GM12878 (cell line): ENCODE measurements around the gene MKRN2. TPM values are rescaled to one million over a fixed set of nuclear protein-coding genes. Genes with fewer than 3 reads are reported as not detected.

ENCODE experiments used
- ATAC-seq: fragments of 200-7000 bp; cut with Tn5 transposase; 3 replicates; pipeline ENCODE4 v1.9.1; 2020; ENCODE audit warnings: mild to moderate bottlenecking, moderate library complexity
- BruUV-seq: library from RNA; stranded (reverse); fragments of 400-500 nt; replicated peaks from 2 replicates; lab custom pipeline; 2021; lab: Mats Ljungman, UMichigan
- CTCF ChIA-PET: fragments of 300-600 bp; sonication (Branson Sonifier 250); formaldehyde crosslinking; extraction: SDS; loops from one replicate; lab custom pipeline; 2021; ENCODE audit warnings: inconsistent platforms; lab: Yijun Ruan, JAX
- POLR2A ChIA-PET: fragments of 350-600 bp; formaldehyde crosslinking; extraction: SDS; loops from one replicate; lab custom pipeline; 2021; ENCODE audit warnings: inconsistent platforms; lab: Charles Lee
- RAD21 ChIA-PET: fragments of 300-600 bp; sonication (Branson Sonifier 250); formaldehyde crosslinking; loops from one replicate; lab custom pipeline; 2023; ENCODE audit warnings: antibody characterized with exemption; ENCODE audit not compliant: unreplicated experiment; lab: Charles Lee
- SMC1A ChIA-PET: fragments of 300-600 bp; sonication (Branson Sonifier 250); formaldehyde crosslinking; loops from one replicate; lab custom pipeline; 2023; ENCODE audit not compliant: unreplicated experiment, uncharacterized antibody; lab: Charles Lee
- DNase-seq: peaks from one replicate; pipeline ENCODE4 v3.0.0-alpha.2; 2011; ENCODE audit warnings: low read depth, low spot score
- FAIRE-seq: peaks from 3 replicates; lab custom pipeline; 2011; peaks lifted over from hg19 to GRCh38; lab: Jason Lieb, UNC
- H2AFZ ChIP-seq: 2 replicates; pipeline ENCODE4 v1.6.0; 2011; ENCODE audit warnings: low read depth, low read length, control low read depth; ENCODE audit not compliant: control insufficient read depth
- H3K27ac ChIP-seq: 2 replicates; pipeline ENCODE4 v1.5.1; 2011; ENCODE audit warnings: control low read depth; ENCODE audit not compliant: control insufficient read depth, insufficient read depth
- H3K27me3 ChIP-seq, 2 experiments: replicated peaks in 1 of 2; 2 replicates each; pipeline versions ENCODE4 v1.6.0 to v1.6.1; 2011; ENCODE audit warnings: low read length in 1 of 2; ENCODE audit not compliant: control insufficient read depth in 2 of 2, insufficient read depth in 2 of 2
- H3K36me3 ChIP-seq, 2 experiments: 2 replicates each; pipeline ENCODE4 v1.5.1; 2011; ENCODE audit warnings: low read length in 1 of 2; ENCODE audit not compliant: control insufficient read depth in 2 of 2, insufficient read depth in 2 of 2
- H3K4me1 ChIP-seq: 2 replicates; pipeline ENCODE4 v1.6.1; 2011; ENCODE audit warnings: mild to moderate bottlenecking, low read length, moderate library complexity, mixed read lengths; ENCODE audit not compliant: control insufficient read depth, insufficient read depth
- H3K4me2 ChIP-seq: 2 replicates; pipeline ENCODE4 v1.6.0; 2011; ENCODE audit warnings: control low read depth; ENCODE audit not compliant: control insufficient read depth, insufficient read depth
- H3K4me3 ChIP-seq: fragments of 200-600 bp; sonication (generic); 2 replicates; pipeline ENCODE4 v1.5.1; 2016
- H3K79me2 ChIP-seq: 2 replicates; pipeline ENCODE4 v1.6.0; 2011; ENCODE audit warnings: low read length; ENCODE audit not compliant: control insufficient read depth, insufficient read depth
- H3K9ac ChIP-seq: 2 replicates; pipeline ENCODE4 v1.8.0; 2011; ENCODE audit warnings: low read length, control low read depth, mixed read lengths; ENCODE audit not compliant: control insufficient read depth, insufficient read depth
- H3K9me3 ChIP-seq: replicated peaks from 3 replicates; pipeline ENCODE4 v1.5.1; 2011; ENCODE audit warnings: mild to moderate bottlenecking, low read length; ENCODE audit not compliant: control insufficient read depth, insufficient read depth
- H4K20me1 ChIP-seq: 2 replicates; pipeline ENCODE4 v1.6.0; 2011; ENCODE audit not compliant: control insufficient read depth, insufficient read depth
- CBFB ChIP-seq: IDR thresholded peaks from 2 replicates; pipeline ENCODE4 v1.6.1; 2016; ENCODE audit warnings: antibody characterized with exemption, low read depth
- NR2C1 ChIP-seq: fragments of 450-650 bp; IDR thresholded peaks from 2 replicates; pipeline ENCODE4 v1.6.1; 2017; ENCODE audit warnings: antibody characterized with exemption, mild to moderate bottlenecking, moderate library complexity
- NRF1 ChIP-seq: conservative IDR thresholded peaks from 2 replicates; pipeline ENCODE4 v1.6.1; 2011; ENCODE audit warnings: mild to moderate bottlenecking, low read depth, low read length, improper control_type of control experiment
- POLR2AphosphoS2 ChIP-seq: IDR thresholded peaks from 2 replicates; pipeline ENCODE4 v1.6.1; 2011; ENCODE audit warnings: low read depth, mild to moderate bottlenecking, low read length, improper control_type of control experiment, moderate library complexity
- POLR2AphosphoS5 ChIP-seq: IDR thresholded peaks from 2 replicates; pipeline ENCODE4 v1.6.1; 2011; ENCODE audit warnings: mild to moderate bottlenecking, low read length, inconsistent platforms
- RB1 ChIP-seq: fragments of 450-650 bp; formaldehyde crosslinking; IDR thresholded peaks from 2 replicates; pipeline ENCODE4 v1.6.1; 2017; ENCODE audit warnings: mild to moderate bottlenecking, borderline replicate concordance
- SUPT20H ChIP-seq: IDR thresholded peaks from 2 replicates; pipeline ENCODE4 v1.6.1; 2011; ENCODE audit warnings: low read depth, mild to moderate bottlenecking, low read length, moderate library complexity, borderline replicate concordance; ENCODE audit not compliant: control insufficient read depth
- ZNF217 ChIP-seq: fragments of 450-650 bp; IDR thresholded peaks from 2 replicates; pipeline ENCODE4 v1.6.1; 2017; ENCODE audit warnings: antibody characterized with exemption, mild to moderate bottlenecking
- ZNF274 ChIP-seq: IDR thresholded peaks from one replicate; pipeline ENCODE4 v1.8.0; 2011; ENCODE audit not compliant: insufficient read length, insufficient read depth
- WGBS: methylation state at CpG from one replicate; pipeline ENCODE4 v1.1.6; 2016; ENCODE audit warnings: low lambda C conversion rate; ENCODE audit not compliant: insufficient replicate concordance, insufficient coverage; ENCODE audit errors: missing lambda C conversion rate; 5-methylcytosine and 5-hydroxymethylcytosine counted together
- in situ Hi-C: fragments of 300-500 bp; cut with MboI; formaldehyde crosslinking; loops from 9 replicates; pipeline ENCODE4 v1.14.3; 2018; ENCODE audit warnings: mixed read lengths
- intact Hi-C: fragments of 100-400 bp; cut with micrococcal nuclease; formaldehyde crosslinking; loops from one replicate; pipeline ENCODE4 v1.14.2; 2022; ENCODE audit not compliant: unreplicated experiment
- polyA plus RNA-seq, 11 experiments: library from polyadenylated mRNA; depleted of rRNA in 4 of 11; unstranded in 6 of 11; stranded (reverse) in 5 of 11; fragments of >200 nt; fragmentation: Nextera tagmentation in 4 of 11; fragmentation: Illumina TruSeq in 1 of 11; extraction: Ambion mirVana in 4 of 11; extraction: Trizol in 1 of 11; gene quantifications; 1 replicate in 1 of 11; 2 replicates in 10 of 11; pipeline versions ENCODE4 v1.2.1 to v1.2.3, GENCODE V29; 2011 to 2016; ENCODE audit warnings: inconsistent platforms in 2 of 11, missing spikeins in 2 of 11, low read depth in 1 of 11
- total RNA-seq, 4 experiments: library from RNA; depleted of rRNA in 3 of 4; stranded (reverse); fragments of >200 nt in 3 of 4; fragmentation: Illumina TruSeq in 1 of 4; extraction: Trizol in 1 of 4; gene quantifications; 2 replicates each; pipeline versions ENCODE4 v1.2.1 to v1.2.3, GENCODE V29; 2013 to 2021

Gene MKRN2
- total and polyA plus RNA-seq, 10 of the 15 experiments (the other 5 are each of a cell fraction or from before 2014, with no cell fraction given): 15.4 to 40.7 (median 34.4) TPM

DNA sequence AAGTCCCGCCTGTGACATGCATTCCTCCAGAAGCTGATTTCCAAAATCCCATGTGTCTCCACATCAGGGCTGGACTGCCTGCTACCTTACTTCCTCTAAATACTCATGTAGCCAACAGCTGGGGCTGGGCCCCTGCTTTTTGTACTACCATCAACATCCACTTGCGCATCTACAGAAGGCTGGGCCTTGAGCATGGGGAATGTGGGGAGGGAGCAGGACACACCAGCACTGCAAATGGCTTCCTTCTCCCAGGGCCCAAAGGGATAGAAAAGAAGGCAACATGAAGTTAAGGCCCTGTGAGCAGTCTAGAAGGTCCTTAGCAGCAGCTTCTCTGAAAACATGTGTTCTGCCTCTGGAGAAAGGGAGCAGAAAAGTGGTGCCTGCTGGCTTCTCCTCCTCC lies 27.2 kb downstream of the MKRN2 start:
- in situ Hi-C loops: no loop called here
- Histone ChIP-seq H3K9me3 (no peaks in the 10 kb centered on the region), H2AFZ (no peak overlapping the region), H3K79me2 (no peaks in the 10 kb centered on the region), H3K27me3 (no peaks in the 10 kb centered on the region), H3K36me3 (peaks cover 35 to 62% of the 10 kb centered on the region in 2 experiments), H3K4me2 (no peak overlapping the region), H4K20me1 (no peaks in the 10 kb centered on the region), H3K4me3 (no peak overlapping the region), H3K4me1 (peaks cover 6% of the 10 kb centered on the region; the same call in 1 of the 2 replicates), H3K9ac (no peak overlapping the region), H3K27ac (no peak overlapping the region)
- intact Hi-C loops: no loop called here
- ChIA-PET POLR2A (interaction anchor here (0.5 to 2.1 kb wide), 5 partner anchors 10 to 274 kb away, joined by 3 to 7 read pairs (median 3); no protein-coding TSS in a partner anchor), RAD21 (interaction anchor here (0.7 kb wide), 1 partner anchor 64 kb away, joined by 4 read pairs; no protein-coding TSS in a partner anchor), CTCF (interaction anchor here (1.5 to 1.6 kb wide), 2 partner anchors 9 to 10 kb away, joined by 4 to 6 read pairs; no protein-coding TSS in a partner anchor), SMC1A (interaction anchor here (1.1 kb wide), 1 partner anchor 13 kb away, joined by 4 read pairs; no protein-coding TSS in a partner anchor)
- no peak for FAIRE-seq
- ATAC-seq: no peak
- TF ChIP-seq POLR2AphosphoS2 (peak; percentile 18; the same call in 1 of the 2 replicates), POLR2AphosphoS5 (peak; percentile 57), ZNF274 (no peak), NRF1 (no peak)
- BruUV-seq: no TSS peak
- 67% methylated on average over 2 of the region's 2 CpGs for WGBS
- DNase-seq: no peak

DNA sequence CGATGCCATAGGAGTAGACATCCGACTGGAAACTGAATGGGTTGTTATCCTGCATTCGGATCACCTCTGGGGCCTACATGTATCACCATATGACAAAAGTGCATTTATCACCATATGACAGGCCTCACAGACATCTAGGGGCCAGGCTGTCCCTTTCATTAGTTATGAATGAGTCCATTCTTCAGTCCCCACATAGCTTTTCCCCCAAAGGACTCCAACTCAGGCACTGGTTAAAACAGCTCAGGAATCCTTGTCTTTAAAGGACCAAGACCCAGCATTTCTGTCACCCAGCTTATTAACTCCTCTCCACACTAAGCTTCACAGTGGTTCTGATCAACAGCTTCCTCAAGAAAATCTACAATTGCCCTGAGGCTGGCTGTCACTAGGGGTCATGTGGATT lies 28.3 kb downstream of the MKRN2 start:
- Histone ChIP-seq H3K4me3 (no peak overlapping the region), H3K4me1 (peaks cover 6% of the 10 kb centered on the region; the same call in 1 of the 2 replicates), H3K79me2 (no peaks in the 10 kb centered on the region)
- TF ChIP-seq POLR2AphosphoS2 (0 out of 2 replicates have a peak, but pooled peaks have one; percentile 37), ZNF217 (no peak), CBFB (no peak), RB1 (no peak), NR2C1 (no peak), SUPT20H (no peak)
- TF ChIP-seq, all 136 proteins: peak for 1
- Histone ChIP-seq H2AFZ (no peak overlapping the region), H3K36me3 (peaks cover 36 to 51% of the 10 kb centered on the region in 2 experiments; a peak in 3 of 4 replicates), H3K9me3 (no peaks in the 10 kb centered on the region), H3K9ac (no peak overlapping the region), H4K20me1 (no peaks in the 10 kb centered on the region), H3K4me2 (no peak overlapping the region), H3K27ac (no peak overlapping the region), H3K27me3 (no peaks in the 10 kb centered on the region)
- no TSS peak for BruUV-seq
- DNase-seq: no peak
- WGBS: 97% methylated on average over 3 of the region's 3 CpGs
- SMC1A ChIA-PET: interaction anchor here (0.7 to 1.3 kb wide), 3 partner anchors 12 to 74 kb away, joined by 3 to 4 read pairs (median 4); no protein-coding TSS in a partner anchor
- RAD21 ChIA-PET: no interaction called here
- intact Hi-C loops: no loop called here
- POLR2A ChIA-PET: interaction anchor here (2.1 kb wide), 1 partner anchor 23 kb away, joined by 6 read pairs; no protein-coding TSS in a partner anchor
- no peak for ATAC-seq
- CTCF ChIA-PET: interaction anchor here (0.7 to 1.6 kb wide), 4 partner anchors 14 to 42 kb away, joined by 3 to 4 read pairs (median 4); no protein-coding TSS in a partner anchor
- in situ Hi-C loops: no loop called here
- FAIRE-seq: no peak
